Stimulated activated CD4-positive, alpha-beta T cell treated with anti-CD3 and anti-CD28 coated beads, Interleukin-2, amount 100 ng/mL, for 4 hours (primary cell): Measurements from ENCODE around the gene CNTNAP4.

Experiments used
- DNase-seq: peaks from one replicate; pipeline ENCODE4 v3.0.0-alpha.2; 2020; ENCODE audit warnings: low read depth

The CNTNAP4 gene

DNA sequence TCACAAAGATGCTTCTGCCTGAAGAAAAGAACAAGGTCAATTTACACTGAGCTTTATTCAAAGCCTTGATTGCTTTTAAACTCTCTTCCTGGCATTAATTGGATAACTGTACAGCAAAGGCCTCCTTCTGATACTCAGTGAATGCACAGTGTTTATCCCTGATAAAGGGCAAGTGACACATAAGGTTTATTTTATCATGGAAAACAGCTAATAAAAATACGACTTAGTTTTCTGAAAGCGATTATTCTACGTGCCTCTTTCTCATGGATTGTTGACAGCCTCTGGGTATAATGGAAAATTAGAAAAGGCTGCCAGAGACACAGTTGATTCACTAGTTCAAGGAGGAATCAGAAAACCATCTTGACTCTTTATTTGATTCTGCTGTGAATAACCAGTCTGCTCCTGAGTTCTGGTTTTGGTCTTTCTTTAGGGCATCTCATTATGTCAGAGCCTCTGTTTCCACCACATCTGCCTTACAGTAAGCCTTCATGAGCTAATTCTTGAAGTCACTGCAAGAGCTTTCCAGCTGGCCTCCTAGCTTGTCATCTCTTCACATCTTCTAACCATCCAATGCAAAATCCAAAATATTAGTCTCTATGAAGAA, 212.9 kb downstream of the CNTNAP4 start:
- DNase-seq: no peak

DNA sequence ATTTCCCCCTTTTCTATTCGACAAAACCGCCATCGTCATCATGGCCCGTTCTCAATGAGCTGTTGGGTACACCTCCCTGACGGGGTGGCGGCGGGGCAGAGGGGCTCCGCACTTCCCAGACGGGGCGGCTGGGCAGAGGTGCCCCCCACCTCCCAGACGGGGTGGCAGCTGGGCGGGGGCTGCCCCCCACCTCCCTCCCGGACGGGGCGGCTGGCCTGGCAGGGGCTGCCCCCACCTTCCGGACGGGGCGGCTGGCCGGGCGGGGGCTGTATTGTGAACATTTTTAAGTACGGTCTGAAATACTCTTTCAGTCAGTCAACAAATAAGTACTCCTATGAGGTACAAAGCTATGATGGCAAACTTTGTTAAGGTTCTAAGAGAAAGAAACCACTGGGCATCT, 222.8 kb downstream of the CNTNAP4 start:
- DNase-seq: no peak

DNA sequence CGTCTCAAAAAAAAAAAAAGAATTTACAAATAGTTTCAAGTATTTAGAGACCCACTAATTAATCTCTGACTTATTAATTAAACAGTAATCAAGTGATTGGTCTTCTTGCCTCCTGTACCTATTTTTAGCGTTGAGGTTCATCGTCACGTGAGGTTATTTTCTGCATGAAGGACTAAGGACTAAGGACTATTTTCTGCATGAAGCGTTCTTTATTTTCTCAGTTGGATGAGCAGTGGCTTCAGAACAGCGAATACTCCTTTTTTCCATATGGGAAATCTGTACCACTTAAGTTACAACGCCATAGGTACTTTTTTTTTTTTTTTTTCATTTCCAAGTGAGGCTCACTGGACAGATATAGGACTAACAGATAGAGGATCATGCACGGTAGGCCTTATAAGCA, 224.9 kb downstream of the CNTNAP4 start:
- no peak for DNase-seq

DNA sequence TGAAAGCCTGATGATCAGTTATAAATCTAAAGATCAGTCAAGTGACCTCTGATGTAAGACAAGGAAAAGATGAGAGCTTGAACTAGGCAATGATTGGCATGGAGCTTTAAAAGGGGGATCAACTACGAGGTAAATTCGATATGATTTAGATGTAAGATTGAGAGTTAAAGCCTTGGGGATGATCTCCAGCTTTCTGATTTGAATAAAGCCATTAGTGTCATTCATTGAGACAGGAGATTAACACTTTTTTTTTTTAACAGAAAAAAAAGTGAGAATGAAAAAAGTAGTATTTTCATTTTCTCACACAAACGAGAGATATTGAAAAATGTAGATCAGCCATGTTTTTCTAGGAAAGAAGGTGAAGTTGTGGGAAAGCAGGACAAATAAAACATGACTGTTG, 225.4 kb downstream of the CNTNAP4 start:
- no peak for DNase-seq

DNA sequence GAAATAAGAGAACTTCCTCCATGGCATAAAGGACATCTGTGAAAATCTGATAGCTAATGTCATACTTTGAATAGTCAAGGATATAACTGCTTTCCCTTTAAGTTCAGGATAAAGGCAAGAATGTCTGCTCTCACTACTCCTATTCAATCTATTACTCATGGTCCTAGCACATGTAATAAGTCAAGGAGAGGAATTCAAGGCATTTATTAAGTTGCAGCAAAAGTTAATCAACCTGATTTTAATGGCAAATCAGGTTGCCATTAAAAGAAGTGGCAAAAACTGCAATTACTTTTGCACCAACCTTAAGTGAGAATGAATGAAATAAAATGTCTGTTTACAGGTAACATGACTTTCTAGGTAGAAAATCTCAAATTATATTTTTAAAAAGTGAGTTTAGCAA, 225.9 kb downstream of the CNTNAP4 start:
- no peak for DNase-seq

DNA sequence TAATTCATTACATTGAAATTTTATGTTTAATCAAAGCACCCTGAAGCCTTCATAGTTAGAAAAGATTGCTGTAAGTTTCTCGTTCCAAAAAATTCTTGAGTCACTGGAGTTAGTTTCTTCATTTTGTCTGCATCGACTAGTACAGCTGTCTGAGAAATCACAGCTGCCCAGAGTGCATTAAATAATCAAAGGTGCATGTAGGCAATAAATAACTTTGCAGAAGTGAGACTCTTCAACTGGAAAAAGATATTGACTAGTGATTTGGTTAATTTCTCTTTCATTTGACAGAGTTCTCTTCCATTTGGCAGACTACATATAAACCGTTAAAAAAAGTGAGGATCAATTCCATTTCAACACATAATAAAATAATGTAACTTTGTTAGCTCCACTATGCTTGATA, 234.0 kb downstream of the CNTNAP4 start:
- no peak for DNase-seq

DNA sequence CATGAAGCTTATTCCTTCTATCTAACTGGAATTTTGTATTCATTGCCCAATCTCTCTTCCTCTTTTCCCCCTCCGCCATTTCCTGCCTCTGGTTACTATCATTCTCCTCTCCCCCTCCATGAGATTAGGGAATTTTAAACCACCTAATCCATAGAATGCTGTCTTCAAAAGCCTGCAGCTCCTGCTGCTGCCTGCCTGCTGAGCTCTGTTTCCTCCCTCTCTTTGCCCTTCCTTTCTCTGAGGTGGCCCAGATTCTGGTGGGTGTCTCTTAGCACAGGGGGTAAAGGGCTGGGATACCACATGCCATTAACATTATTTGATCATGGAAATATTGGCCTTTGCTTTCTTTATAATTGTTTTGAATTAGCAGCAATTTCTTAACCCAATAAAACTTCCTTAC, 241.6 kb downstream of the CNTNAP4 start:
- DNase-seq: no peak

DNA sequence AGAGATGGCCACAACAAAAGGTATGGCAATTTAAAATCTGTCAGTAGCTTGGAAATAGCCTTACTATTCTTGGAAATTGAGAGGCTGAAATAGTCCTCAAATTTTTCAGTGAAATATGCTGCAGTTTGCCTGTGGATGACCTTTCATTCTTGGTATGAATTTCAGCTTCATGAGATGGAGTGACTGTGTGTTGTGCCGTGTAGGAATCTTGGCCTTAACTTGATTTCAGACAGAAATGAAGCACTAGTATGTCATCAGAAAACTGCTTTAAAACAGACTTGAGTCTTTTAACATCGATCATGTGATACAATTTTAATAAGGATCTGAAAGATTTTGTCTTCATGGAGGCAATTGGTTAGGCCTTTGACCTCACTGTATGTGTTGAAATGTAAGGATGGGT, 247.2 kb downstream of the CNTNAP4 start:
- DNase-seq: no peak

DNA sequence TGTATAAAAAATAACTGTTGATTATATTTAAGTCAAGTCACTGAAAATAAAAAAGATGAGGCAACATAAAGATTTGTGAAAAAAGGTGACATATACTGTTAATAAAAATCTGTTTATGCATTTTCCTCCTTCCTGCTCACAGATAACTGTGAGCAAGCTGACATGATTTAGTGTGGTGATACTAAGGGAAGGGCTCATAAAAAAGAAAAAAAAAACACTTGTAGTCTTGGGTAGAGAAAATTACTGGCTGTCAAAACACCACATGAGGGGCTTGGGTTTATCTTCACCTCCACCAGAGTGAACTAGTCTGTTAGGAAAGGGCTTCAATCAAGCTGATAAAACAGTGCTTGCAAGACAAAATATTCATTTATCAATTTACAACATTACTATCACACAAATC, 247.6 kb downstream of the CNTNAP4 start:
- no peak for DNase-seq

DNA sequence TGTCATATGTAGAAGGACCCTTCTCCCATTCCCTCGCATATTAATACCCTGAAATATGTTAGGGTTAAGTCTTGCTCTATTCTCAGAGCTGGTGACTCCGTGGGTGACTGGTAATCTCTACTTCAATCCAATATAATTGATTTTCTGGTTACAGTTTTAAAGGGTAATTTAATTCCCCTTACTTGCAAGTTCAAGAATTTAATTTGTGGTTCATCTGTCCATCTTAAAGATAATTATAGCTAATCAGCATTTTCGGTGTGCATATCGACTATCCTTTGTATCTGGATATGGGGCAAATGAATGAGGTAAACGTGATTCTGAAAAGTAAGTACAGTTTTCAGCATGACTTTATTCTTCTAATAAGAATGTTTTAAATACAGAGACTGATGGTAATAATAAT, 250.0 kb downstream of the CNTNAP4 start:
- DNase-seq: no peak

DNA sequence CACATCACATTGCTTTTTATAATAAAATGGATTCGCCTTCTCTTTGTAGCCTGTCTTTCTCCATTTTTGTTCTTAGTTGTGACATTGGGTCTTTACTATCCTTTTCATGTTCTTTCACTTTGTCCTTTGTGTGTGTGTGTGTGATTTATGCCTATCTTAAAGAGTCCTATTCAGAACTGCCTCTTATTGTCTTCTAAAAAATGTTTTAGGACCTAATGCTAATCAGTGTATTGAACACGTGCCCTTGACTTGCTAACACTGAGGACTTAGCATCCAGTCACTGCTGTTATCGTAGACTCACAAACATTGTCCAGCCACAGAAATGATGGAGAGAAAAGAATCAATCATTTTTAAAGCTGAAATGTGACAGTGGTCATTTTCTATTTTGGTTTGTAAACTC, 251.9 kb downstream of the CNTNAP4 start:
- no peak for DNase-seq

DNA sequence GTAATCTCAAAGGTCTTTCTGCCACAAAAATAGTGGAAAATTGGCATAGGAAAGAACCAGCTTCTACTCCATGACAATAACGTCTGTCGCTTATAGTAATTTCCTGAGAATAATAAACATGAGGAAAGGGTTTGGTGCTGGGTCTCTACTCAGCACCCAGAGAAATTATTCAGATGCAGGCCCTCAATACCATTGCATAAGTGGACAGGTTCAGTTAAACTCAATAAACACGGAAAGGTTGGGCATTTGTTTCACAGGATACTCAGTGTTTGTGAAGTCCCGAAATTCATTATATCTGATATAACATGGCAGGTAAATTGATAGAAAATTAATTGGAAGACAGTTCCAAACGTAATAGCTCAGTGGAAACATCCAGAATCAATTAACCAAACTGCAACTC, 254.0 kb downstream of the CNTNAP4 start:
- DNase-seq: no peak

DNA sequence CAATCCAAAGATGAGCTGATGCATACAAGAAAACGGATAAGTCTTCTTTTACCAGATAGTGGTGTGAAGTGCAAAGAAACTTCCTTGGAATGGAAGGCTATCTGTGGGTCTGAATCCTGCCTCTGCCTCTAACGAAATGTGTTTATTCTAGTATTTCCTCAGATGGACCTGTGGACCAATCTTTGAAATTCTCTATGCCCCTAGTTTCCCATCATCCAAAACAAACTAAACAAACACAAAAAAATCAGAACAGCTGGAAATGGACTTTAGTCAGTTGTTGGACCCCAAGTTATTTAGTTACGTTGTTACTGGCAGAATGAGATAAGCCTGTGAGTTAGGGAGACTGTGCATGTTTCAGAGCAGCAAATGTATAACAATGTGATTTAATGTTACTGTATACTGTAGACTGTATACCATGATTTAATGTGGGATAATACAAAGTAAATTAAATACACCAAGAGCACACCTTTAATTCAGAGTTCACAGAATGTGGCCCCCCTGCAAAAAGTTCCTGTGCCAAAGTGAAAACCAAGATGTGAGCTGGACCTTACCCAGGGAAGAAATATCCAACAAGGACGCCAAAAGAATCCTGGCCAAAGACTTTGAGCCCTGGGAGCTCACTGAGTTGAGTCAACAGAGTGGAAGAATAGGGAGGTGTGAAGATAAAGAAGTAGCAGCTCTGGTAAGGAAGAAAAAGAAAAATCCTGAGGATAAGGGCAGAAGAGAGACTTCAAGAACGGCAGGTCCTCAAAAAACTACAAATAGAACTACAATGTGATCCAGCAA, 255.2 kb downstream of the CNTNAP4 start:
- DNase-seq: no peak

DNA sequence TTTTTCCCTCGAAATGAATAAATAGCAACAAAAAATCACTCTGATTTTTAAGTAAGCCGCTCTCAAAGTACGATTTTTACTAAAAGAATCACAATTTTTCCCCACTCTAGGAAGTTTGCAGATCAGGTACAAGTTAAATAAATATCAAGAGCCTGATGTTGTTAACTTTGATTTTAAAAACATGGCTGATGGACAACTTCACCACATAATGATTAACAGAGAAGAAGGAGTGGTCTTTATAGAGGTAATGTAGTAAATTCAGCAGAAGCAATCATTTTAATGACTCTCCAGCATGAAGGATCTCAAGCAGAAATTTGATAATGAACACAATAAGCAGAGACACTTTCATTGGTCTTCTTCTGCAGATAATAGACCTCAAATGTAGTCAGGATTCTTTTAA, 262.4 kb downstream of the CNTNAP4 start:
- DNase-seq: no peak

DNA sequence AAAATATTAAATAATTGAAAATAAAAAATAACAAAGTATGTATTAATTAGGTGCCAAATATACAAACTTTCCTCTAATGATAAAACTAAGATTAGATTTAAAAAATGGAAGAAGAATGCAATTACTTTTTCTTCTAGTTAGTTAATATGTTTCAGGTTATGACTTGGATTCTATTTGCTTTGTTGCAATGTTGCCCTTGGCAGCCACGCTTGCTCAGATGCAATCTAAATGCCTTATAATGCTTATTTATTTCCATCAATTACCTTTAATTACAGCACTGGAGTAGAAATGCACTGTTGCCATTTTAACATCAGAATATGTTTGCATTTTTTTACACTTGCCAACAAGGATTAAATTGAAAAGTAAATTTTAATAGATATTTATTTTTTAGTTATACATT, 263.9 kb downstream of the CNTNAP4 start:
- DNase-seq: no peak

DNA sequence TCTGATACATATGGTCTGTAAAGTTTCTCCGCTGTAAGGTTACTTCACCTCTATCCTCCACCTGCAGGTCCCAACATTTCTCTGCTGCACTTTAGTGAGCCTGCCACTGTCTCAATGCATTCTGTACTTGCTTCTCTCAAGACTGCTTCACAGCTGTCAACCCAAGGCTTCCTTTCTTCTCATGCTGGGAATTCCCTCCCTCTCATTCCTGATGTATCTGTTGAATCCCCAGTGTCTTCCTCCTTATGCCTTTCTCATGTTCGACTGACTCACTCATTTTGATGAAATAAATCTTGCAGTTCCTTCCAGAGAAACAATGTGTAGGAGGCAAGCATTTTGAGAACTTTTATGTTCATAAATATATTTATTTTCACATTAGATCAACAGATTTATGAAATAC, 288.3 kb downstream of the CNTNAP4 start:
- no peak for DNase-seq

DNA sequence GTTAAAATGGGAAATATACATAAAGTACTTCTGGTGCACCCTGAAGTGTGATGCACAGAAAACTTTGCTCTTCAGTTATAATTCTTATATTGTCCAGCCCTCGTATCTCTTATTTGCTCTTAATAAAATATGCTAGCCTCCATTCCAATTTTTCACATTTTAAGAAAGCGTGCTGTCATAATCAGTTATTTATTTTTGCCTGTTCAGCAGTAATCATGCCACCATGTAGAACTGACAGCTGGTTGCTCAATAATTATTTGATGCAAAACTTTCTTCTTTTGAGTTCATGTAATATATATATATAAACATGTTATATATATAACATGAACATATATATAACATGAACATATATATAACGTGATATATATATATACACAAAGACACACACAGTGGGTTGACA, 294.6 kb downstream of the CNTNAP4 start:
- no peak for DNase-seq

DNA sequence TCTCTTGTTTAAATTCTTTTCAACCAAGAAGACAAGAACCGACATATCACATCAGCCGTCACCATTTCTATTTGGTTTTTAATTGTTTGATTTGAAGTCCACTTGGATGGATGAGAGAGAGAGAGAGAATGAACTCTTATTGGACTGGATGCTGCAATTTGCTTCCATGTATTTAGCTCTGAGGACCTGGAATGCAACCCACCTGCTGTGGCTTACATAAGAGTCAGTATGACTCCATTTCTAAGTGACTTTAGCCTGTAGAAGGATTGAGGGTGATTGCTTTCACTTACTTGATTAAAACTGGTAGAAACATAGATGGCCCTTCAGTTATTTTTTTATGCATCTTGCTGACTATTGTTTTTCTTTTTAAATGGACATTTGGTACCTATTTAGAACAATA, 296.1 kb downstream of the CNTNAP4 start:
- DNase-seq: no peak

DNA sequence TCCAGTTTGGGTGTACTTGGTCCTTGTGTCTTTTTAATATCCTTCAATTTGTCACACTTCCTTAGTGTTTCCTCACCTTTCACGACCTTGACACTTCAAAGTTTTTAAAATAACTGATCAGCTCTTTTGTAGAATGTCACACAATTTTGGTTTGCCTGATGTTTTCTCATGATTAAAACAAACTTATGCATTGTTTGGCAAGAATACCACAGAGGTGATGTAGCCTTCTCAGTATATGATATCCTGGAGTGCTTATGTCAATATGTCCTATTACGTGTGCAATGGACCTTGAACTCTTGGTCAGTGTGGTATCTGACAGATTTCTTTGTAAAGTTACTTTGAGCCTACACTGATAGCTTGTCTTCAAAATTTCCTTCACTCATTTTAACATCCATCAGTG, 297.4 kb downstream of the CNTNAP4 start:
- no peak for DNase-seq

DNA sequence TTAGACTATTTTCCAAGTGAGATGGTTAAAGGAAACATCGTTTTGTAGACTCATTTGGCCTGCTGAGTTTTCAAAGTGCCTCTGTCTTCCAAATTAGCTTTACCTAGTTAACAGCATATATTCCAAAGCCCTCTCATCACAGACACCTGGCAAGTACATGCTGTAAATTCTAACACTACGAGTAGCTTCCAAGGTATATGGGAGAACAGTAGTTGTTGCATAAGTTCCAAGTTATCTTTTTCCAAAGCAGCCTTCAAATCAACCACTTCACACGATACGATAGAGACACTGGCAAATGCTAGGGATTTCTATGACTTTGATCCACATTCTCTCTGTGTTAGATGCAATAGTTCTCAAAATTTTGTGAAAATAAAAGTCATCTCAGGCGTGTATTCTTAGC, 299.3 kb downstream of the CNTNAP4 start:
- no peak for DNase-seq

DNA sequence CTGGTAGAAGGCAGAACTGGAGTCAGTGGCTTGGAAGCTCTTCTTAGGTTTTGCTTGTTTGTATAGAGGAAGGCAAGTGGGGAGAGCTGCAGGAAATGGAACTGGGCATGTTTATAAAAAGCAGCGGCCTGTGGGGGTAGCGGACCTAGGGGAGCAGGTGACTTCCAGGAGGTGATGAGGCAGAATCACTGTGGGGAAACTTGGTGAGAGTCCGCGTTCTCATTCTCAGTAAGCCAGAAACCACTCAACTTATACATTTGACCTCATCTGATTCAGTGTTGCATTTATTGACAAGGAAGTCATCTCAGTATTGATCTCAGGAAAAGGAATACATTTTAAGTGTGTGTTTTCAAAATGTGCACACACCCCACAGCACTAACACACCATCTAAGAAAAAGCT, 299.8 kb downstream of the CNTNAP4 start:
- DNase-seq: no peak

DNA sequence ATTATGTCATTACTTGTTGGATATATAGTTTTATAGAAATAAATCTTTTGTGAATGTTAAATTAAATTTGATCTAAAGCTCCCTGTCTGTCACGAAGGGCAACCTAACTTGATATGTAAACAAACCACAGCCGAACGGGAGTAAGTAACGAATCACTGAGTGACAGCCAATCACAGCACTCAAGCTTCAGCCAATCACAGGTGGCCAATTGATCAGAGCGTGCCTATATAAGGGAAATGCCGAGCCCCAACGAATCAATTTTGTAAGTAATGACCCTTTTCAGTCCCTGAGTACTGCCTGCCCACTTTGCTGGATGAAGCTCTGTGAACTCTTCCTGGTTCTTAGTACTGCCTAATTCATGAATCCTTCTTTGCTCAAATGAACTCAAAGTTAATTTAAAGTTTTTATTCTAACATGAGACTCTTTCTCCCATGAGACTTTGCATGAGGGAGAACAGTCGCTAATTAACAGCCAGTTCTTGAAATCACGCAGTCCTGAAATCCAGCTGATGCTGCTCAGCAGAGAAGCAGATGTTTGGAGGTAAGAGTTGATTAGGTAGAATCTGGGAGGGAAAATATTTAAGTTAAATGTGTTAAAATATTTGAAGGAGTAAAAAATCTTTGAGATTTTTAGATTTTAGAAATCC, 302.2 kb downstream of the CNTNAP4 start:
- no peak for DNase-seq

DNA sequence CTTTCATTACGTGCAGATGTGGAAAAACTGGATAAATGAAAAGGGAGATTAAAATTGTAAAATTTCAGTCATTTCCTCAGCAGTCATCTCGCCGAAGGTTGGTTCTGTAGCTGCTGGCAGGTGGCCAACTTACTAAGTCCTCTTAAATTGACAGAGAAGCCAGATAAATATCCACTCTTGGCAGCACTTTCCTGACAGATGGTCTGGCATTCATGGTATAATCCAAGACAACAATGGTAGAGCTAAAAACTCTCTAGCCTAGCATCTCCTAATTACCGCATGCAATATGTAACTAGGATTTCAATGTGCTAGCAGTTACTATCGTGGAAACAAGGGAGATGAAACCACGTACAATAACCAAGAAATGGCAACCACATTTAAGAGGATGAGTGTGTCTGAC, 306.3 kb downstream of the CNTNAP4 start:
- DNase-seq: no peak

DNA sequence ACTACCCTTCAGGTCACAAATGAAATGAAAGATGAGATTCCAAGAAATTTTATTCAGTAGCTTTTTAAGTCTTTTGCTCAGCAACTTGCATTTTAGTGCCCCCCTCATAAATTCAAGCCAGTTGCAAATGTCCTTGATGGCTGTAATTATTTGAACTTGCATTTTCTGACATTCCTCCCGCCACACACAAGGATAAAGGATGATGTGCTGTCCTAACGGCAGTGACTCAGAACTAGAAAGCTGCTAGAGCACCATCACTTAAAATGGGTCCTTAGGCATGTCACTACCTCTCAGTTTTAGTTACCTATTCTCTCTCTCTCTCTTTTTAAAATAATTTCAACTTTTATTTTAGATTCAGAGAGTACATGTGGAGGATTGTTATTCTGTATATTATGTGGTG, 306.7 kb downstream of the CNTNAP4 start:
- no peak for DNase-seq
